HG02852 (cell line): ENCODE results near the gene EMILIN2.
"Not testable (repeated sequence)": the region's sequence is repeated elsewhere in the genome, so short reads cannot be mapped to it uniquely, and the experiment has no call there.

Experiments
- ATAC-seq: cut with Tn5 transposase; IDR thresholded peaks from one replicate; pipeline ENCODE4 v1.9.1; 2021; ENCODE audit warnings: mild to moderate bottlenecking, moderate library complexity; ENCODE audit not compliant: unreplicated experiment

The EMILIN2 gene

DNA sequence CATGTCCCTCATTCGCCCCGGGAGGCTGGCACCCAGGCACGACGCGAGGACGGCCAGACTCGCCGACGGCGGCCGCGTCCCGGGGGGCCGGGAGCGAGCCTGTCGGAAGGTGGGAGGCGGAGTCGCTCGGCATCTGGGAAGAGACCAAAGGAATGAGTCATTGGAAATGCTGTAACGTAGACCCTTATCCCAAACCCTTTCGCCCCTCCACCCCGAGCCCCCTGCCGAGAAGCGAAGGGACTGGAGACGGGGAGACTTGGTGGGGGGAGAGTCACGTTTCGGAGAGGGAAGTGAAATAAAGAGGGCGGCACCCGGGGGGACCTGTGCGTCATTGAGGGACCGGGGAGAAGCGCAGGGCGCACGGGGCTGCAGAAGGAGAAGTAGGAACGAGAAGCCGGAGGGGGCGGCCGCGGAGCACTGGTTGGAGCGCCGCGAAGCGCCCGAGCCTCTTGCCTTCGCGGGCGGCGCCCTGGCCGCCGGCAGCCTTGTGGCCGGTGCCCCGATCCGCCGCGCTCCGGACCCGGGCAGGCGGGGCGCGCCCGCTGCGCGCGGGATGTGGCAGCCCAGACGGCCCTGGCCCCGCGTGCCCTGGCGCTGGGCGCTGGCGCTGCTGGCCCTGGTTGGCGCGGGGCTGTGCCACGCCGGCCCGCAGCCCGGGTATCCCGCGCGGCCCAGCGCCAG, at the start of gene EMILIN2:
TSS of gene EMILIN2 (plus strand) at position 371 of the 681 bp plus-strand sequence. CDS start at position 554, 183 bp downstream.
- peak; percentile 44 for ATAC-seq

DNA sequence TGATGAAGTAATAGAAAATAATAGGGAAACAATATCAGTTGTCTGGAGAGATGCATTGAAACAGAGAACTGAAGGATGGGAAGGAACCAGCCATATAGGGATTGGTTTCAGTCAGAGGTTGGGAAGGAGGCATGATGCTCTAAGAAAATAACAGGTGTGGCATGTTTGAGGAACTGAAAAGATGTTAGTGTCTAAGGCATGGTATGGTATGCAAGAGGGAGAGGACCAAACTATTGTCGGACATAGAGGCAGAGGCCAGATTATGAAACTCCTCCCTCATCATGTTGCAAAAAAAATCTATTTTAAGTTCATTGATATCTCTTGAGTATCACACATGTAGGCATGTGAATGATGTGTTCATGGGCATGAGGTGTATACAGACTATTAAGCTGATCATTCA, 48.9 kb upstream of the EMILIN2 start:
- peak; percentile 64 for ATAC-seq

DNA sequence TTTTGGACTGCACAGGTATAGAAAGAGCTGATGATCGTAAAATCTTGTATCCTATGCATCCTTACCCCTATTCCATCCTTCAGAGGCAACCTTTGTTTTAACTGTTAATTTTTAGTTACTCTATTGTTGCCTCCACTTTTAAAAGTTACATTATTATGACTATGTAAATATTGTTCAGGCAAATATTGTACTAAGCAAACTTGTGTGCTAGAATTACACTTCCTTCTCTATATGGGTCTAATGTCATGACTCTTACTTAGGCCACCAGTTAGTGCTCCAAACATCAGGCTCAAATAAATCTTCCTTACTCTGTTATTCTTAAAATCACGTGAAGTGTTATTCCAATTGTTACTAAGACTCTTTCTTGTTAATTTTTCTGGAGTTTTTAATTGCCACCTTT, 47.4 kb upstream of the EMILIN2 start:
- ATAC-seq, result no peak

DNA sequence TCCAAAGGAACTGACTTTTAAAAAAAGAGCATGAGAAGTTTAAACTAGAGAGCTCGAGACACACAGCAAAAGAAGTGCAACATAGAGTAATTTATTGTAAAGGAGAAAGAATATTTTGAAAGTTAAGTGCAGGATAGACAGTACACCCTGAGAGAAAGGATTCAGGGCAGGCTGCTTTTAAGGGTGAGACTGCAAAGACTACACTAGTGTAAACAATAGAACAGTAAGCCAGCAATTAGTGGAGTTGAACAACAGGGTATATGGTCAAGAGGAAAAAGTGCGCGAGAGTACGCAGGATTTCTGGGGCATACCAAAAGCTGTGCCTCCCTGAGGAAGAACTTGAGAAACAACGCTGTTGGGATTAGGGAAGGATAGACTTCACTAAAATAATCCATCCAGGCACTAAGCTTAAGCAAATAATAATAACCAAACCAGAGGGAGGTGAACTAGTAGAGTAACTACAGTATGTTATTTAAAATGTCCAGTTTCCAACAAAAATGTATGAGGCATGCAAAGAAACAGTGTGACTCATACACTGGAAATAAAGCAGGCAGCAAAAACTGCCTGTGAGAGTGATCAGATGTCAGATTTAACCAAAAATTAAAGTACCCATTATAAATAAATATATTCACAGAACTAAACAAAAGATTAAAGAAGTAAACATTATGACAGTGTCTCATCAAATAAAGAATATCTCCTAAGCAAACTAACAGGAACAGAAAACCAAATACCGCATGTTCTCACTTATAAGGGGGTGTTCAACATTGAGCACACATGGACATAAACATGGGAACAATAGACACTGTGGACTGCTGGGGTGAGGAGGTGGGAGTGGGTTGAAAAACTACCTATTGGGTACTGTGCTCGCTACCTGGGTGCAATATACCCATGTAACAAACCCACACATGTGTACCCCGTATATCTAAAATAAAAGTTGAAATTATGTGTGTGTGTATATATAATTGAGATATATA, 40.5 kb upstream of the EMILIN2 start:
- no peak for ATAC-seq

DNA sequence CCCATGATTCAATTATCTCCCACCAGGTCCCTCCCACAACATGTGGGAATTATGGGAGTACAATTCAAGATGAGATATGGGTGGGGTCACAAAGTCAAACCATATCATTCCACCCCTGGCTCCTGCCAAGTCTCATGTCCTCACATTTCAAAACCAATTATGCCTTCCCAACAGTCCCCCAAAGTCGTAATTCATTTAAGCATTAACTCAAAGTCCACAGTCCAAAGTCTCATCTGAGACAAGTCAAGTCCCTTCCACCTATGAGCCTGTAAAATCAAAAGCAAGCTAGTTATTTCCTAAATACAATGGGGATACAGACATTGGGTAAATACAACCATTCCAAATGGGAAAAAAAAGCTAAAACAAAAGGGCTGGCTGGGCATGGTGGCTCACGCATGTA, 38.2 kb upstream of the EMILIN2 start:
- ATAC-seq, result not testable (repeated sequence)

DNA sequence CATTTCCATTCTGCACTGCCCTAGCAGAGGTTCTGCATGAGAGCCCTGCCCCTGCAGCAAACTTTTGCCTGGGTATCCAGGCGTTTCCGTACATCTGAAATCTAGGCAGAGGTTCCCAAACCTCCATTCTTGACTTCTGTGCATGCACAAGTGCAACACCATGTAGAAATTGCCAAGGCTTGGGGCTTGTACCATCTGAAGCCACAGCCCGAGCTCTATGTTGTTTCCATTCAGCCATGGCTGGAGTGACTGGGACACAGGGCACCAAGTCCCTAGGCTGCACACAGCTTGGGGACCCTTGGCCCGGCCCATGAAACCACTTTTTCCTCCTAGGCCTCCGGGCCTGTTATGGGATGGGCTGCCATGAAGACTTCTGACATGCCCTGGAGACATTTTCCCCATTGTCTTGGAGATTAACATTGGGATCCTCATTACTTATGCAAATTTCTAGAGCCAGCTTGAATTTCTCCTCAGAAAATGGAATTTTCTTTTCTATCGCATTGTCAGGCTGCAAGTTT, 37.1 kb upstream of the EMILIN2 start:
- ATAC-seq, result not testable (repeated sequence)

GRCh38 chr18:2811416-2811815, 35.4 kb upstream of the EMILIN2 start:
- no peak for ATAC-seq

GRCh38 chr18:2814928-2815327, 31.9 kb upstream of the EMILIN2 start:
- no peak for ATAC-seq

DNA sequence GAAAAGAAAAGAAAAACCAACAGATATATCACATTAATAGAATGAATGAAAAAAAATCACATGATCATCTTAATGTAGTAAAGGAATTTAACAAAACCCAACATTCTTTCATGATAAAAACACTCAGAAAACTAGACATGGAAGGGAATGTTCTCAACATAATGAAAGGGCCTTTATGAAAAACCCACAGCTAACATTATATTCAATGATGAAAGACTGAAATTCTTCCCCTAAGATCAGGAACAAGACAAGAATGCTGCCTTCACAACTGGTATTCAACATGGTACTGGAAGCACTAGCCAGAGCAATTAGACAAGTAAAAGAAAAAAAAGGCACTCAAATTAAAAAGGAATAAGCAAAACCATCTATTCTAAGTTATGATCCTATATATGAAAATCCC, 28.5 kb upstream of the EMILIN2 start:
- no peak for ATAC-seq

GRCh38 chr18:2821695-2822094, 25.1 kb upstream of the EMILIN2 start:
- ATAC-seq, result no peak

GRCh38 chr18:2822213-2822921, 24.4 kb upstream of the EMILIN2 start:
- ATAC-seq, result no peak

DNA sequence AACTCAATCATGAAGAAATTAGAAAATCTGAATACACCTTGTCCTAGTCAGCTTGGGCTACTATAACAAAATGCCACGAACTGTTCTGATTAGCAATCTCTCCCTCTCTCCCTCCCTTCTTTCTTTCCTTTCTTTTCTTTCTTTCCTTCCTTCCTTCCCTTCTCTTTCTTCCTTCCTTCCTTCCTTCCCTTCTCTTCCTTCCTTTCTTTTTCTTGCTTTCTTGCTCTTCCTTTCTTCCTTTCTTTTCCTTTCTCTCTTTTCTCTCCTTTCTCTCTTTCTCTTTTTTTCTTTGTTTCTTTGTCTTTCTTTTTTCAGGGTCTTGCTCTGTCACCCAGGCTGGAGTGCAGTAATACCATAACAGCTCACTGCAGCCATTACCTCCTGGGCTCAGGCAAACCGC, 23.6 kb upstream of the EMILIN2 start:
- ATAC-seq, result no peak

DNA sequence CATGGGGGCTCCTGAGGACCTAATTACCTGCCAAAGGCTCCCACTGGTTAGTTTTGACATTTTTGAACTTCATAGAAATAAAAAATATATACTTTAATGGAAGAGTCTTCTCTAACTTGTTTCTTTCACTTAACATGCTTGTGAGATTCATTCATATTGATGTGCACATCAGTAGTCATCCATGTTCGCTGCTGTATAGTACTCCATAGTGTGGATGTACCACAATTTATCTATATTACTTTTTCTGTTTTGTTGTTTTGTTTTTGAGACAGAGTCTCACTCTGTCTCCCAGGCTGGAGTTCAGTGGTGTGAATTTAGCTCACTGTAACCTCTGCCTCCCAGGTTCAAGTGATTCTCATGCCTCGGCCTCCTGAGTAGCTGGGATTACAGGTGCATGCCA, 22.8 kb upstream of the EMILIN2 start:
- no peak for ATAC-seq

- no peak for ATAC-seq
These were observed 21.9 kb upstream of the EMILIN2 start for GRCh38 chr18:2824865-2825264.

GRCh38 chr18:2825613-2826175, 21.1 kb upstream of the EMILIN2 start:
- ATAC-seq, result no peak

- no peak for ATAC-seq
These were observed 20.2 kb upstream of the EMILIN2 start for GRCh38 chr18:2826581-2826980.

- no peak for ATAC-seq
These were observed 19.7 kb upstream of the EMILIN2 start for GRCh38 chr18:2827061-2827460.

- ATAC-seq, result not testable (repeated sequence)
These were observed 10.7 kb upstream of the EMILIN2 start for GRCh38 chr18:2836118-2836517.

- not testable (repeated sequence) for ATAC-seq
These were observed 9.5 kb upstream of the EMILIN2 start for GRCh38 chr18:2837290-2837689.

- no peak for ATAC-seq
These were observed 7.6 kb upstream of the EMILIN2 start for GRCh38 chr18:2839202-2839601.

- no peak for ATAC-seq
These were observed 6.3 kb upstream of the EMILIN2 start for GRCh38 chr18:2840521-2840920.
